ENCODE results near the gene SFT2D3.
A peak's percentile ranks its signal among the peaks of the same experiment; 100 is the strongest.

The SFT2D3 gene

DNA sequence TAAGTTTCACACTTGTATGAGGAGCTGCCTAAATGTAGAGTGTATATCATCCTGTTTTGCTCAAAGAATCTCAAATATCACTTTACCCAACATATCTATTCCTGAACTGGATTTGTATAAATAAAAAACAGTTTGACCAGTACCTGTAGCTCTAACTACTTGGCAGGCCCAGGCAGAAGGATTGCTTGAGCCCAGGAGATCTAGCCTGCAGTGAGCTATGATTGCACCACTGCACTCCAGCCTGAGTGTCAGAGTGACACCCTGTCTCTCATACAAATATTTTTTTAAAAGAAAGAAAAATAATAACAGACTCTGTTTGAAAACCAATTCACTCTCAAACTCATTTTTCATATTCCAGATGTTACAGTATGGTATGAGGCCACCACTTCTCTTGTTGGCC is 18.2 kb upstream of the SFT2D3 start:
- DNase-seq (ENCODE audit: low spot score): no peak

DNA sequence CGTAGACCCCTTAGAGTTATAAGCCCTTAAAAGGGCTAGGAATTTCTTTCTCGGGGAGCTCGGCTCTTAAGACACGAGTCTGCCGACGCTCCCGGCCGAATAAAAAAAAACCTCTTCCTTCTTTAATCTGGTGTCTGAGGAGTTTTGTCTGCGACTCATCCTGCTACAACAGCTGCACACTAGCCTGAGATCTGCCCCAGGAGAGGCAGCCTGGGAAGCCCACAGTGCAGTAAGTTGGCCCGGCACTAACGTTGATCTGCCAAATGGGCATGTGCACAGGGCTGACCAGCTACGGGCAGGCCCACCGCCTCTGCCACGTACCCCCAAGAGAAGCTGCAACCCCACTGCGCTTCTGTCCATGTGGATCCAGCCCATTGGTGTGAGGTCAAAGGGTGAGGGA is 17.5 kb upstream of the SFT2D3 start:
- DNase-seq (ENCODE audit: low spot score): no peak

DNA sequence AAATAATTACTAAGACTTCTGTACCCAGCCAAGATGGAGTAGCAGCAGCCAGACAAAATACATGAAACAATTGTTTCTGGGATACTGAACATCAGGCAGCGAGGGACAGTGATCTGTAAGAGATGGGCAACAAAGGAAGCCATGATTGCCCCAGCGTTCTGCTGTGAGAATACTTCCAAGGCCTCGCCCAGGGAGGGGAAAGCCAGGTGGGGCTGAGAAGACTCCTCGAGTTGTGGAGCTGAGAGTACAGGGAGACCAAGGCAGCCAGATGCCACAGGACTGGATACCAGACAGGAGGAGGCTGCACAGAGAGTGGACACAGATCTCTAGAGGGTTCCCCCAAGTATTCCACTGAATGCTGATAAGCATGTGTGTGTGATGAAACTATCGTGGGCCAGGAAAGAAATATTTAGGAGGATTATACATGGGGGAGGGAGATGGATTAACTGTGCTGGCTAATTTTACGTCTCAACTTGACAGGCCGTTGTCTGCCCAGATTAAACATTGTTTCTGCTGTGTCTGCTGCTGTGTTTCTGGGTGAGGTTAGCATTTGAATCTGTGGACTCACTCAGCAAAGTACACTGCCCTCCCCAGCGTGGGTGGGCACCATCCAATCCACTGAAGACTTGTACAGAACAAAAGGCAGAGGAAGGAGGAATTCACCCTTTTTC is 15.8 kb upstream of the SFT2D3 start:
- DNase-seq (ENCODE audit: low spot score): no peak

DNA sequence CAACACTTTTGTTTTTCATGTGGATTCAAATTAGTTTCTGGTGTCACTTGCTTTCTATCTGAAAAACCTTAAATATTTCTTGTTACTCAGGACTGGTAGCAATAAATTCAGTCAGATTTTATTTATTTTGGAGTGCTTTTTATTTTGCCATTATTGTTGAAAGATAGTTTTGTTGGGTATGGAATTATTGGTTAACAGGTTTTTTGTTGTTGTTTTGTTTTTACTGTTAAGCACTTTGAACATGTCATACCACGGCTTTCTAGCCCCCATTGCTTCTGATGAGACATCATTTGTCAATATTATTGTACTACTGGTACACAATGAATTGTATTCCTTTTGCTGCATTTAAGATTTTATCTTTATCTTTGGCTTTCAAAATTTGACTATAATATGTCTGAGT is 12.9 kb upstream of the SFT2D3 start:
- no peak for DNase-seq (ENCODE audit: low spot score)

DNA sequence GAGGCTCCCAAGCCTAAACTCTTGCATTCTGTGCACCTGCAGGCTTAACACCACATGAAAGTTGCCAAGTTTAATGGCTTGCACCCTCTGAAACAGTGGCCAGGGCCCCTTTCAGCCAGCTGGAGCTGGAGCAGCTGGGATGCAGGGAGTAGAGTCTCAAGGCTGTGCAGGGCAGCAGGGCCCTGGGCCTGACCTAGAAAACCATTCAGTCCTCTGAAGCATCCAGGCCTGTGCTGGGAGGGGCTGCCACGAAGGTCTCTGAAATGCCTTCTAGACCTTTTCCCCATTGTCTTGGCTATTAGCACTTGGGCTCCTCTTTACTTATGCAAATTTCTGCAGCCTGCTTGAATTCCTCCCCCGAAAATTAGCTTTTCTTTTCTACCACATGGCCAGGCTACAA is 10.6 kb upstream of the SFT2D3 start:
- no peak for DNase-seq (ENCODE audit: low spot score)

DNA sequence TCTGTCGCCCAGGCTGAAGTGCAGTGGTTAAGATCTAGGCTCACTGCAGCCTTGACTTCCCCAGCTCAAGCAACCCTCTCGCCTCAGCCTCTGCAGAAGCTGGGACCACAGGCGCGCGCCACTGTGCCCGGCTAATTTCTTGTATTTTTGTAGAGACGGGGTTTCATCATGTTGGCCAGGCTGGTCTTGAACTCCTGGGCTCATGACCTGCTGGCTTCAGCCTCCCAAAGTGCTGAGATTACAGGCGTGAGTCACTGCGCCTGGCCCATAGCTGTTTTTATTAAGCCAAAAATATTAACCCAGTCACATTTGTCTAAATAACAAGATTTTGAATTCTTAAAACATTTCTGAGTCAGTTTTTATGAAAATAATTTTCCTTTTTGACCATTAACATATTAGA is 6.3 kb upstream of the SFT2D3 start:
- no peak for DNase-seq (ENCODE audit: low spot score)

DNA sequence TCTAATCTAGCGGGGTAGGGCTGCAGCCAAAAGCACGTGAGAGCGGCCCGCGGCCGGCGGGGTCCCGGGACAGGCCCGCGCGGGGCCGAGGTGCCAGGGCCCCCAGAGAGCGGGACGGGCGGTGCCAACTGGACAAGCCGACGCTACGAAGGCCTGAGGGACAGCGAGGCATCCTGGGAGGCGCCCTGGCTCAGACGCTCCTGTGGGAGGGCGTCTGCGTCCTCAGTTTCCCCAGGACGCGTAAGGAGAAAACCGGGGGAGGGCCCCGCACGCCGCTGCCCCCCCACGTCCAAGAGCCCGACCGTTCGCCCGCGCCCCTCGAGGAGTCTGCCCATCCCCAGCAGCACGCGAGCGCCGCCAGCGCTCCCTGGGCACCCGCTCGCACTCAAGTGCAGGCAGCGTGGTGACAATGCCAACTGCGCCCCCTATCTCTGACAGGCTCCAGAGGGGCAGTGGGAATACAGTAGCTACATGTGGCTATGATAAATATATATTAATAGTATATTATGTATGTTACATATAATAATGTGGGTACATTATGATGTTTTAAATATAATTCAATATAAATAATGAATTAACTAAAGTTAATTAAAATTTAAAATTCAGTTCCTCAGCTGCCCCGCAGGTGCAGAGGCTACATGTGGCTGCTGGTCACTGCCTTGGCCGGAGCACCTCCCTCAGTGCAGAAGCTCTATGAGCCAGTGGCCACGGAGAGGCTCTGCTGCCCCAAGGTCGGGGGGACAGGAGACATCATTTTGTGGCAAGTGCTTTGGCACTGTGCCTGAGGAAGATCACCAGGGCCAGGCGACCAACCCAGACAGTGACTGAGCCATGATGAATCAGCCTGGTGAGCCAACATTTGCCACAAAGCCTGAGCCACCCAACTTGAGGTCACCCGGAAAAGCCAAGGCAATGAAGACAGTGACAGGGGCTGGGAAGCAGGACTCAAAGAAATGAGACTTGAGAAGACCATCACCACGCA is 5.5 kb upstream of the SFT2D3 start:
- peak; percentile 77 for DNase-seq (ENCODE audit: low spot score)

DNA sequence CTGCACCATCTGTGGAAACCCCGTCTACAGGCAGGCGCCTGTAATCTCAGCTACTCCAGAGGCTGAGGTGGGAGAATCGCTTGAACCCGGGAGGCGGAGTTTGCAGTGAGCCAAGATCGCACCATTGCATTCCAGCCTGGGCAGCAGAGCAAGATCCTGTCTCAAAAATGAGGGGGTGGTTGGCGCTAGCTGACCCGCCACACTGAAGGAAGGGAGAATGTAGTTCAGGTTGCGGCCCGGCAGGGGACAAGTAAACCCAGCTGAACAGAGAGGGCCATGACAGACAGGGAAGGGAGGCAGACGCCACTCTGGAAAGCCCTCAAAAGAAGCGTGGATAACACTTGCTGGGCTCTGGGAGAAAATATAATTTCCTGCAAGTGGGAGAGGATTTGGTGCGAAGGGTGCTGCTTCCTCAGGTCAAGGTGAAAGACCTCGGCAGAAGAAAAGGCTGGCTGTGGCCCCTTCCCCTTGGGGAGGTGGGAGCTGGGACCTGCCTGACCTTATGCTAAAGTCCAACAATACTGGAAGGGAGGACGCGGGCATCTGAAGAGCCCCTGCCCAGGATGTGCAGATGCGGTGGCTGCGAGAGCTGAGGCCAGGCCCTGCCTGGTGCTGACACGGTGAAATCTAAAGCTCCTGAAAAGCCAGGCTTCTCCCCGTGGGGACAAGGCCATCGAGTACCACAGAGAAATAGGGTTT is 3.7 kb upstream of the SFT2D3 start:
- DNase-seq (ENCODE audit: low spot score): no peak

DNA sequence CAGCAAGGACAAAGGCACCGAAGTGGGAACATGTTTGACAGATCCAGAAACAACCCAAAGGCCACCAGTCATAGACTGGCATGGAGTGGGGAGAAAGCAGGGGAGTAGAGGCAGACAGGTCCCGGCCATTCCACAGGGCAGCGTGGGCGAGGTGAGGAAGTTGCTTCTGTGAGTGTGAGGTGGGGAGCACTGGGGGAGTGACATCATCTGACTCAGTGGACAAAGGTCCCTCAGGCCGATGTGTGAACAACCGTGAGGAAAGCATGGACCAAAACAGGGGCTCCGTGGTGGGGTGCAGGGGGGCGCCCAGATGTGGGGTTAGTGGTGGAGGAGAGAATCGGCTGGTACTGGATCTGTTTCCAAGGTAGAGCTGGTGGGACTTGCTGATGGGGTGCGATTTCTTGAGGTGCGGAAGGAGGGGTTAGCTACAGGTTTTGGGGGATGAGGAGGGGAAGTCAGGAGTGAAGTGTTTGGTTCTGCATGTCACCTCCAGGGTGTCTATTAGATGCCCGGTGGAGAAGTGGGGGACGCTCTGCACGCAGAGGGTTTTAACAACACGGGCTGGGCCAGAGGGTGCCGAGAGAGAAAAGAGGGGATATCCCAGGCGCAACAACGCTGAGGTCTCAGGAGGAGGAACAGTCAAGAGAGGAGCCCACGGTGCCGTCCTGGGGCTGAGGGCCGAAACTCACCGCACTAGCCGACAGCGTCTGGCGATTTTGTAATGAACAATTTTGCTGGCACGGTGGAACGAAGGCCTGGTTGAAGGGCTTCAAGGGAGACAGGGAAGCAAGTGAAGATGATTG is 2.5 kb upstream of the SFT2D3 start:
- DNase-seq (ENCODE audit: low spot score): no peak

DNA sequence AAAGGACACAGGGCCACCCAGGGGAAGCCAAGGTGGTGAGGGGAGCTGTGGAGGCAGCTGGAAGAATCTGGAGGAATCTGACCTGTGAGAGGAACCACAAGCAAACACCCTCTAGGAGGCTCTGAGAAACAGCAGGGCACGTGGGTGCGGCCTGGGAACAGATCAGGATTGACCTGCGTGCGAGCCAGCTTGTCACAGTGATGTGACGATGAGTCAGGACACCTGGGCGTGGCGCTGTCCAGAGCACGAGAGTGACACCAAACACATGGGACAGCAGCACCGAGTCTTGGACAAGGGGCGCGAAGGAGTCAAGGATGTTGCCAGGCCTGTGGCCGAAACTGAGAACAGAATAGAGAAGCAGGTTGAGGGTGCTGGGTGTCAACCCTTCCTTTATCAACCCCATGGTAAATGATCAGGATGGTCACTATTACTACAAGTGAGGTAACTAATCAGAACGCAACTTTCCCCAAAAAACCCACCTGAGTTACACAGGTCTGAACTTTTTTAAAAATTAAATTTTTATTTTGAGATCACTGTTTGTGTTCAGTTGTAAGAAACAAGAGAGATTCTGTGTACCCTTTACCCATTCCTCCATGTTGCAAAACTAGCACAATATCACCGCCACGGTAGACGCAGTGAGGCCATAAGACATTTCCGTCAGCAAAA is 637 bp upstream of the SFT2D3 start:
- DNase-seq (ENCODE audit: low spot score): peak; percentile 65

DNA sequence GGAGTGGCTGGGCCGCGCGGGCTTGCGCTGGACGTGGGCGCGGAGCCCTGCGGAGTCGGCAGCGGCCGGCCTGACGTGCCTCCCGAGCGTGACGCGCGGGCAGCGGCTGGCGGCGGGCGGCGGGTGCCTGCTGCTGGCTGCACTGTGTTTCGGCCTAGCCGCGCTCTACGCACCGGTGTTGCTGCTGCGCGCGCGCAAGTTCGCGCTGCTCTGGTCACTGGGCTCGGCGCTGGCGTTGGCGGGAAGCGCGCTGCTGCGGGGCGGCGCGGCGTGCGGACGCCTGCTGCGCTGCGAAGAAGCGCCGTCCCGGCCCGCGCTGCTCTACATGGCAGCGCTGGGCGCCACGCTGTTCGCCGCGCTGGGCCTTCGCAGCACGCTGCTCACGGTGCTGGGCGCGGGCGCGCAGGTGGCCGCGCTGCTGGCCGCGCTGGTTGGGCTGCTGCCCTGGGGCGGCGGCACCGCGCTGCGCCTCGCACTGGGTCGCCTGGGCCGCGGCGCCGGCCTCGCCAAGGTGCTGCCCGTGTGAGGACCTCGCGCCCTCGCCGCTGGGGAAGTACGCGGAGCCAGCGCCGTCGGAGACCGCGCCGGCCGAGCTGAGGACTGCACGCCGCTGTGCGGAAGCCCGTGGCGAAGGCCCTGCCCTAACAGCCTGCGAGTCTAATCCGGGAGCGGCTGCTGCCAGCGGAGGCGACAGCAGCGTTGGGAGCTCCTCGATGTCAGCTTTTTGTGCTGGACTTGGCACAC is 526 bp downstream of the SFT2D3 start:
- peak; percentile 44 for DNase-seq (ENCODE audit: low spot score)

DNA sequence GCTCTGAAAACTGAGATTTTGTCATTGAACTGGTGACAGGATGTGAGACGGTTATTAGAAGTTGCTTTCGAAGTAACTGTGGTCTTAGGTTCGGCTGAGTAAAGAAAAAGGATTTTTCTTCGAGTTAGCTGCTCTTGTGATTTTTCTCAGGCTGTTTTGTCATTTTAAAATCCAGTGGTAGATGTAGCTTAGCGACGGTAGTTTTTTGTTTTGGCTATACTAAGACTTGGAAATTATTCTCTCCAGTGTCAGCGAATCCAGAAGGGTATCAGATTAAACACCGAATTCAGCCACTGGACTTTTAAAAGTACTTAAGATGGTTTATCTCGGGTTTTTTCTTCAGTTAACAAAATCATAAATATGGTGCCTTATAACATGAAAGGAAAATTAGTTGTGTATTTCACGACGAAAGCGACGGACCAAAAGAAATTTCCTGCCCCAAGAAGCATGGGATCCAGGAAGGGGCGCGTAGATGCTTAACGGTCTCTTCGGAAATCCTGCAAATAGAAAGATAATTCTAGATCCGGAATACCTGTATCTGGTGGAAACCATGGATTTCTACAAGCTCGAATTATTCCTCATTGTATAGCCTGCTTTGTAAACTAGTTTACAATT is 1.2 kb downstream of the SFT2D3 start:
- no peak for DNase-seq (ENCODE audit: low spot score)

DNA sequence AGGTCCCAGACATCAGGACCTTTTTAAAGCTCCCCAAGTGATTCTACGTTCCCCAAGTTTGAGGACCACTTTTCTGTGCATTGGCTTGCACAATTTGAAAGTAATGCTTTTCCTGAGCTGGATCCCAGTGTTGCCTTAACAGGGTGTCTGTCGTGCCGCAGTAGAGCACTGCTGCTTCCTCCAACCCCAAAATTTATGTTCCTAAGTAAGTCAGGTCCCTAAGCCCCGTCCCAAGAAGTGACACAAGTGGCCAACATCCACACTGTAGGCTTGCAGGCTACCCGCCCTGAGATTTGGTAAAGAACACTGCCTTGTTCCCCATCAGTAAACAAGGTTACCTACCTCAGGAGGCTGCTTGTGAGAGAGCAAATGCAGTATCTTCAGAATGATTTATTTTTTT is 2.0 kb downstream of the SFT2D3 start:
- DNase-seq (ENCODE audit: low spot score): no peak

DNA sequence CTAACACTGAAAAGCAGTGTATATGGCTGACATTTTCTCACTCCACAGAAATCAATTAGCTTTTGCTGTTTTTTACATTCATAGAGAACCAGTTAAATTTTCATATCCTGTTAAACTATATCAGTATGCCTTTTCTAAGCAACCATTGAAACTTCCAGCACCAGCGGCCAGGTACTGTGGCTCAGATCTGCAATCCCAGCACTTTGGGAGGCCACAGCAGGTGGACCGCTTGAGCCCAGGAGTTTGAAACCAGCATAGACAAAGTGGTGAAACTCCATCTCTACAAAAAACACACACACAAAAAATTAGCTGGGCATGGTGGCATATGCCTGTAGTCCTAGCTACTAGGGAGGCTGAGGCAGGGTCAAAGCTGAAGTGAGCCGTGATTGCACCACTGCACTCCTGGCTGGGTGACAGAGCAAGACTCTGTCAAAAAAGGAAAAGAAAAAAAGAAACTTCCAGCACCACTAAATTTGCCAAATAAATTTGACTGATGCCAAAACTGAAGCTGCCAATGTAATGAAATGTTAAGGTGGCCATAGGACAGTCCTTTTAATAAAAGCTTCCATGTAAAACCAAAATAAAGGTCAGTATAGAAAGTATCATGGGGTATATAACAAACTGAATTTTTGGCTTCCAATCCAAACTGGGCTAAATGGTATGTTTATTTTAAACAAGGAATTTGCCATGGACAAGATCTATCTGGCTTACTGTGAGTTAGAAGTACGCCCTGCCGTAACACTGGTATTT is 3.5 kb downstream of the SFT2D3 start:
- no peak for DNase-seq (ENCODE audit: low spot score)

DNA sequence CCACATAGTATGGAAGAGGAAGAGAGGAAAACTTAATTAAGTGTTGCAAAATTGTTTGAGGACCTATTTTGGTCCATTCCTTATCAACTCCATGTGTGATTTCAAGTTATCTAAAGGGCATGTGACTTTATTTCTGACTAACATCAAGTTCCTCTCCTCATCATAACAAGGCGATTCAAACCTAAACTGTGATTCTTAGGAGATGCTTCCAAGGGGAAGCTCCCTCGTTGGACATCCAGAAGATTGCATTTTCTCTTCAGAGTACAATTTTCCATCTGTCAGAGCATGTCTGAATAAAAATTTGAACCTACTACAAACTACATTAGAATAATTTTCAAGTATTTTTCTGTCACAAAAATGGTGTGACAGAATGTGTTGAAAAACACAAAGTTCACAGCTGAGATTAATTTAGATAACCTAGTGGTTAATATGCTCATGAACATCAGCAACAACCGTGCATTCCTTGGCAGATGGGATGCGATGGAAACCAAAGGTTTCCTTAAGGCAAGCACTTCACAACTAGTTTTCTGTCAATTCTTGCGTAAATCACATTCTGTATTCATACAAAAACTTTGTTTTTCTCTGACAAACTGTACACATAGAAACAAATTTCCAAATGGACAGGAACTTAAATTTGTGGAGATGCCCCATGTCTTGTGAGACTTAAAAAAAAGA is 4.2 kb downstream of the SFT2D3 start:
- no peak for DNase-seq (ENCODE audit: low spot score)

DNA sequence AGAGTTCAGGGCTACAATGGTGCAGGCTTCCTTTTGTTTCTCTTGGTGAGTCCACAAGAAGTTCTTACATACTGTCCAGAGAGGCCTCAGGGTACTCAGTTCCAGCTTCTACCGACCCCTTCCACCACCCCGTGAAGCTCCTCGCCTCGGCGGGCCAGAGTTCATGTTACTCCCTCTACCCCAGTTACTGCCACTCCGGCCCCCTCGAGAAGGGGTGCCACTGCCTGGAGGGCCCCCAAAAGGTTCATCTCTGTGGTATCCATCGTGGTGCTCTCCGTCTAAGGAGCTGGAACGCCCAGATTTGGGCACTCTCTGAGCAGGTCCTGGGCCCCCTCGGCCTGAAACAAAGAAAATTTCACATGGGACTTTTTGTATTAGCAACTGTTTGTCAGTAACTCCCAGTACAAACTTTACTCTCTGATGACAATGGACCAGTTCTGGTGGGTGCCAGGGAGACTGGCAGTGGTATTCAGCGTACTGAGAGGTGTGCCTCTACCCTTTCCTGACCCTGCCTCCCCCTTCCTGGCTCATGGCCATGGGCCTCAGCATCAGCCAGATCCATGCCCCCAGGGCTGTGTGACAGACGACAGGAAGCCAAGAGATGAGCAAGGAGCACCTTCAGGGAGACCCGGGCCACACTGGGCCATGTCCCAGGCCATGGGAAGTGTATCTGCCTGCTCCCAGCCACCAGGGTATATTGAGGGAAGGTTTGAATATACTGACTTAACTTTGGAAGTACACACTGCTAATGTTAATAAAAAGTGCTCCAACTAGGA is 5.1 kb downstream of the SFT2D3 start:
- DNase-seq (ENCODE audit: low spot score): no peak

DNA sequence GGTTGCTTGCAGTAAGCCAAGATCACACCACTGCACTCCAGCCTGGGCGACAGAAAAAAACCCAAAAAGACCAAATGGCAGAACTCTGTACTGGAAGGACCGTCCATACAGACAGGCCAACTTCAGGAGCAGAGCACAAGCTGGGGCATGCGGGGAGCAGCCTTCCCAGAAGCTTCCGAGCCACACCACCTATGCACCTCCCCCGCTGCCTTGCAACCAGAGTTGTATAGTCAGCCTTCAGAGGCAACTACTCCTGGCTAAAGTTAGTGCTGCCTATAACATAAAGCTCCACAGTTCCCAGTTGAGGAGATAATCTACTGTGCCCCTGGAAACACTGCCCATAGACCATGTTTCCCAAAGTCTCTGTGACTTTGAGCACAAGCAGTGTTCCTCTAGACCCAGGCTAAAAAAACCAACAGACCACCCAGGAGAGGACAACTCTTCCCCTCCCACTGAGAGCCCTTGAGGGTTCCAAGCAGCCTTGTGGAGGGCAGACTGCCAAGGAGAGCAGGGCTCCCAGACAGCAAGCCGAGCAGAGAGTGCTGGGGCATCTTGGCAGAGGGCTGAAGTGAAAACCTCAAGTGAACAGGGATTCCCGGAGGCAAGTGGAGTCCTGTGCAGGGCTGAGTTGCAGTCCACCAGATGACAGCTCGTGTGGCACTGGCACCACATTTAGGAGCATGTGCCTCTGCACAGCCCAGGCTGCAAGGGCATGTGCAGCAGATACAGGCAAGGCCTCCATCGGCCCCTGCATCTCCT is 6.8 kb downstream of the SFT2D3 start:
- DNase-seq (ENCODE audit: low spot score): peak; percentile 24
